Activated CD4-positive, alpha-beta T cell treated with anti-CD3 and anti-CD28 coated beads, Interleukin-2, amount 50 U/mL, for 48 hours (primary cell): ENCODE results near the gene TNFRSF8.
A peak's percentile ranks its signal among the peaks of the same experiment; 100 is the strongest.
"Not testable (repeated sequence)": the region's sequence is repeated elsewhere in the genome, so short reads cannot be mapped to it uniquely, and the experiment has no call there.

Experiments used
- DNase-seq, 2 experiments: peaks; one replicate each; pipeline ENCODE4 v3.0.0-alpha.2; 2020

TNFRSF8 gene

DNA sequence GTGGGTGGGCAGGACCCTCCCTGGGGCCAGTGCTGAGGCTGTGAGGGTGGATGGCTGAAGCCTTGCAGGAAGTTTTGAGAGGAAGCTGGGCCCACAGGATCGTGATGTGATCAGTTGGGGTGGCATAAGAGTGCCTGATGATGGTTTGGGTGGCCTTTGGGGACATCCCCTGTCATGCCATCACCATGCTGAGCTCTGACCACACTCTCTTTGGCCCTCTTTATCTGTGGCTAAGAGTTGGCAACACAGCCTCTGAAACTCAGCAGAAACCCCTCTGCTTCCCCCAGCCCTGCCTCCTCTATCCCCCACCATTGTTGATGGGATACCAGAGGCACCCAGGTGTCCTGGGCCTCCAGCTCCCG lies 24.0 kb upstream of the TNFRSF8 start:
- no peak for DNase-seq

- not testable (repeated sequence) for DNase-seq
Measured at GRCh38 chr1:12039824-12040456, 23.2 kb upstream of the TNFRSF8 start.

- peak in 1 of 2 experiments; percentile 42 for DNase-seq
Measured at GRCh38 chr1:12040457-12041051, 22.5 kb upstream of the TNFRSF8 start.

- peak in 1 of 2 experiments; percentile 54 for DNase-seq
Measured at GRCh38 chr1:12044187-12044877, 18.8 kb upstream of the TNFRSF8 start.

DNA sequence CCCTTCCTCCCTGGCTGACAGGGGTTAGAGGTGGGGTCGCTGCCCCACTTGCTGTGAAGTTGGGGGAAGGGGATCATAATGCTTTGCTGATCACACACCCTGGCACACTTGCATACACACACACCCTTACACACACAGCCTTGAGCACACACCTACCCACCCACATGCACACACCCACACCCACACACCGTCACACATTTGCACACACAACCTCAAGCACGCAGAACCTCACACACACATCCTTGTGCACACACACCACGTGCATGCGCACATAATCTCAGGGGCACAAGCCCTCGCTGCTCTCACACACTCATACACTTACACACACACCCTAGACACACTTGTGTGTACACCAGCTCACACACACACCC lies 16.4 kb upstream of the TNFRSF8 start:
- DNase-seq: no peak

DNA sequence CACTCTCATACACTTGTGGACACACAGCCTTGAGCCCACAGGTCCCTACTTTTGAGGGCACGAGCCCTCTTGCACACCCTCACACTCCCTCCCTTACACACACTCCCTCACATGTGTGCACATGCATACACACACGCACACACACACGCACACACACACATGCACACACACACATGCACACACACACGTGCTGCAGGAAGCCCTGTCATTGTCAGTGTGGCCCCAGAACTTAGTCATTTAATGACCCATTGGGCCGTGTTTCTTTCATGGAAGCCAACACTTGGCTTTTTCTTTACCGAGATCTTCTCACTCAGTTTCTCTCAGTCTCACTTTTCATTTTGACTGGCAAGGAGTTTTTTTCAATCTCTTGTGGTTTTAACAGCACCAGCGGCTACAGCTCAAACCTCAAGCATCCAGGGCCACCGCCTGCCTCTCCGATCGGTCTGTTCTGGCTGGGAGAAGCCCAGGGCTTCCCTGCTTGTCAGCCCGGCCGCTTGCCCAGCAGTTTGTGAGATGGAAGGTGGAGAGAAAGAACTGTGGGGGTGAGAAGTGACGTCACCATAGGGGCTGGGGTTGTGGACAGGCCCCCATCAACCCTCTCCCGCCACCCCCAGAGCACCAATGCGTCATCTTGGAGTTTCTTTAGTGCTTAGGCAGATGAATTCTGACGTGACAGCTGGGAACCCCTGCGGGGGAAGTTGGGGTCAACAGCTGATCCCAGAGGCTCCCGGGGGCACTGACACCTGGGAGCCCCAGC lies 15.8 kb upstream of the TNFRSF8 start:
- DNase-seq: peak; percentile 74 to 82

GRCh38 chr1:12048372-12048771 lies 14.7 kb upstream of the TNFRSF8 start:
- DNase-seq: no peak

- DNase-seq: no peak
Measured at GRCh38 chr1:12049616-12050015, 13.5 kb upstream of the TNFRSF8 start.

DNA sequence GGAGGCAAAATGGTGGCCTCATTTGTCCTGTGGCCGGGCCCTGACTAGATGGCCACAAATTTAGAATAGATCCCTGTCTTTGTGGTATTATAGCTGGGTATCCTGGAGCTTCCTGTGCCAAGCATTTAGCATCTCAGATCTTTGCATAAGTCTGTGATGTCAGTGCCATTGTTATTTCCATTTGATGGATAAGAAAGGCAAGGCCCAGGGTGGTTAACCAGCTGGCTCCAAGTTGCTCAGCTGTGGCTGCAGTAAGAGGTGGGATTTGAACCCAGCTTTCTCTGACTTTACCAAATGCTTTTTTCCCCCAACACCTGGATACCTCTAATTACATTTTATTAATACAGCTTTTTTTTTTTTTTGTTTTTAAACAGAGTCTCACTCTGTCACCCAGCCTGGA lies 11.7 kb upstream of the TNFRSF8 start:
- DNase-seq: no peak

- peak in 1 of 2 experiments; percentile 67 for DNase-seq
Measured at GRCh38 chr1:12052008-12052573, 11.0 kb upstream of the TNFRSF8 start.

GRCh38 chr1:12052997-12053686 lies 10.0 kb upstream of the TNFRSF8 start:
- no peak for DNase-seq

- DNase-seq: peak in 1 of 2 experiments; percentile 50
Measured at GRCh38 chr1:12053752-12054548, 9.2 kb upstream of the TNFRSF8 start.

- DNase-seq: no peak
Measured at GRCh38 chr1:12055259-12055658, 7.8 kb upstream of the TNFRSF8 start.

- DNase-seq: peak; percentile 47 to 63
Measured at GRCh38 chr1:12056331-12056841, 6.7 kb upstream of the TNFRSF8 start.

DNA sequence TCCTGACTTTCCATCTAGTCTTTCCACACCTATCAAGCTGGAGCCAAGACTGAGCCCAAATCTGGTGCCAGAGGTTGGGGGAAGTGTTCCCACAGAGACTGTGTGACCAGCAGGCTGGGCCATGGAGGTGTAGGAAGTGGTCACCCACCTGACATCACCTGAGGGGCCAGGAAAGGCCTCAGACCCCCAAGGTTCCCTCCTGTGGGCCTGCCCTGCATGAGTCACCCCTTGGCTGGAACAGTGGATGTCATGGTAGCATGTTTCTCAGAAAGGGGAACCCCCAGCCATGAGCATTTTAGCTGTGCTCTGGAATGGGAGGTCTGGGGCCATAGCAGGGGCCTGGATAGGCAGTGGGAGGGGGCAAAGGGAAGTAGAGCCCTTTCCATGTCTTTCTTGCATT lies 5.7 kb upstream of the TNFRSF8 start:
- peak; percentile 58 to 70 for DNase-seq

DNA sequence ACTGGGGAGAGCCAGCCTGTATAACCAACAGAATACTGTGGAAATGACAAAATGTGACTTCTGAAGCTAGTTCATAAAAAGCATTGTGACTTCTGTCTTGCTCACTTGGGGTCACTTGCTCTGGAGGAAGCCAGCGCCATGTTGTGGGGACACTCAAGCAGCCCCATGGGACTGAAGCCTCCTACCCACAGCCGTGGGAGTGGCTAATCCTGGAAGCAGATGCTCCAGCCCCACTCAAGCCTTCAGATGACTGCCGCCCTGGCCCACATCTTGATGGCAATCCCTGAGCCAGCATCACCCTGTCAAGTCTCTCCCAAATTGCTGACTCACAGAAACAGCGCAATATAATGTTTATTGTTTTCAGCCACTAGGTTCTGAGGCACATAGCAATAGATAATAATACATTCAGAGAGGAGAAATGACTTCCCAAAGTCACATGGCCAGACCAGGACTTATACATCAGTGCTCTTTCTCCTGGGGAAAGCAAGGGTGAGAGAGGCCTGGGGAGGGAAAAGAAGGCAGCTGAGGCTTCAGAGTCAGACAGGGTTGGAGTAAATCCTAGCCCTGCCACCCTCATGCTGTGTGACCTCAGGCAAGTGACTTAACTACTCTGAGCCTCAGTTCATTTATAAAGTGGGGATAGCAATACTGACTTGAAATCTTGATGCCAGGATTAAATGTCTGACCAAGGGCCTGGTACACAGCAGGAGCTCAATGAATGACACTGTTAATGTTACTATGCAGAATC lies 5.0 kb upstream of the TNFRSF8 start:
- no peak for DNase-seq

- DNase-seq: no peak
Measured at GRCh38 chr1:12059226-12059625, 3.9 kb upstream of the TNFRSF8 start.

- DNase-seq: peak; percentile 43 to 66
Measured at GRCh38 chr1:12059722-12060464, 3.2 kb upstream of the TNFRSF8 start.

DNA sequence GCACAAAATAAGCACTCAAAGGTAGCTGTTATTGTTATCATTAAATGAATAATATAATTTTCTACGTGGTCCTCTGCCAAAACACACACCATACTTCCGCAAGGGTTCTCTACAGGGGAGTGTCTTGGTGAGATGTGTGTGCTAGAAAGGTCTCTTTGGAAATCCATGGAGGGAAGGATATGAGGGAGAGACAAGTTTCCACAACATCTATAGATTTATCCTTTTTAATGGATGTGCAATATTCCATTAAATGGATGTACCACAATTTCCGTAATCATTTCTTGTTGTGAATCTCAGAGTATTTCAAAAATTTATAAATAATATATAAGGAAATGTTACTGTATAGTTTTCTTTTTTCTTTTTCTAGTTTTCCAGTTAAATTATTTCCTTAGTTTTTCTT lies 2.6 kb upstream of the TNFRSF8 start:
- DNase-seq: no peak
